ENCODE data around the gene CLCN1.

Gene CLCN1

GRCh38 chr7:143374561-143374960 lies 58.6 kb downstream of the CLCN1 start:
- CTCF ChIA-PET: no interaction called here
- no peak for DNase-seq (ENCODE audit: low spot score)
- no peak overlapping the region for H3K27ac ChIP-seq
- TF ChIP-seq CTCF (conservative IDR thresholded peaks at IDR 0.05; ENCODE audit: low read depth): no peak
- POLR2A ChIA-PET (ENCODE audit: low non-redundant PET): no interaction called here

- H3K27ac ChIP-seq: peak overlapping the region; percentile 35
- no peak for DNase-seq (ENCODE audit: low spot score)
- ChIA-PET POLR2A (ENCODE audit: low non-redundant PET) (no interaction called here), CTCF (no interaction called here)
- TF ChIP-seq CTCF (conservative IDR thresholded peaks at IDR 0.05; ENCODE audit: low read depth): no peak
These were observed 59.6 kb downstream of the CLCN1 start for GRCh38 chr7:143375298-143376034.

GRCh38 chr7:143376396-143376795 lies 60.5 kb downstream of the CLCN1 start:
- no peak for TF ChIP-seq CTCF (conservative IDR thresholded peaks at IDR 0.05; ENCODE audit: low read depth)
- DNase-seq (ENCODE audit: low spot score): no peak
- CTCF ChIA-PET: interaction anchor here (0.7 kb wide), 1 partner anchor 20 kb away, joined by 3 read pairs; no protein-coding TSS in a partner anchor
- no peak overlapping the region for H3K27ac ChIP-seq
- POLR2A ChIA-PET (ENCODE audit: low non-redundant PET): no interaction called here

GRCh38 chr7:143379611-143380259 lies 63.8 kb downstream of the CLCN1 start:
- no peak for DNase-seq (ENCODE audit: low spot score)
- H3K27ac ChIP-seq: peak overlapping the region; percentile 95
- TF ChIP-seq CTCF (conservative IDR thresholded peaks at IDR 0.05; ENCODE audit: low read depth): no peak
- ChIA-PET CTCF (interaction anchor here (0.6 to 1.8 kb wide), 7 partner anchors 10 to 1730 kb away, joined by 3 to 17 read pairs (median 5); no protein-coding TSS in a partner anchor), POLR2A (ENCODE audit: low non-redundant PET) (no interaction called here)

- DNase-seq (ENCODE audit: low spot score): peak; percentile 59
- H3K27ac ChIP-seq: peak overlapping the region; percentile 95
- ChIA-PET POLR2A (ENCODE audit: low non-redundant PET) (interaction anchor here (0.7 kb wide), 1 partner anchor 61 kb away, joined by 5 read pairs; no protein-coding TSS in a partner anchor), CTCF (interaction anchor here (0.6 to 1.8 kb wide), 9 partner anchors 11 to 1731 kb away, joined by 3 to 17 read pairs (median 5); no protein-coding TSS in a partner anchor)
- TF ChIP-seq CTCF (conservative IDR thresholded peaks at IDR 0.05; ENCODE audit: low read depth): peak; percentile 97
These were observed 64.3 kb downstream of the CLCN1 start for GRCh38 chr7:143380260-143380645.

GRCh38 chr7:143380646-143381426 lies 64.9 kb downstream of the CLCN1 start, which contains the start of gene ZYX:
TSS of gene ZYX (plus strand) at chr7:143381345. CDS start at chr7:143381572, 227 bp downstream.
- CTCF ChIA-PET: interaction anchor here (0.6 to 1.8 kb wide), 8 partner anchors 11 to 1731 kb away, joined by 3 to 17 read pairs (median 6); no protein-coding TSS in a partner anchor
- no peak for TF ChIP-seq CTCF (conservative IDR thresholded peaks at IDR 0.05; ENCODE audit: low read depth)
- POLR2A ChIA-PET (ENCODE audit: low non-redundant PET): interaction anchor here (0.7 kb wide), 1 partner anchor 62 kb away, joined by 5 read pairs; no protein-coding TSS in a partner anchor
- DNase-seq (ENCODE audit: low spot score): peak; percentile 95
- peak within 1 kb of the TSS; percentile 95 for H3K27ac ChIP-seq

Measured in RWPE1 (cell line).